Astrocyte (in vitro differentiated cells and primary cell): ENCODE data around the gene CDX2.

ENCODE experiments used
- EZH2 ChIP-seq: IDR thresholded peaks from 2 replicates; pipeline ENCODE4 v1.6.1; 2012; ENCODE audit warnings: mild to moderate bottlenecking, low read length, inconsistent platforms; ENCODE audit not compliant: insufficient read depth
- TF ChIP-seq, protein P1 (sequence below): IDR thresholded peaks from 2 replicates; pipeline ENCODE4 v1.5.1; 2011; ENCODE audit warnings: low read depth, mild to moderate bottlenecking, inconsistent platforms, low read length, moderate library complexity; ENCODE audit not compliant: insufficient read depth

- TF ChIP-seq, protein P1, sequence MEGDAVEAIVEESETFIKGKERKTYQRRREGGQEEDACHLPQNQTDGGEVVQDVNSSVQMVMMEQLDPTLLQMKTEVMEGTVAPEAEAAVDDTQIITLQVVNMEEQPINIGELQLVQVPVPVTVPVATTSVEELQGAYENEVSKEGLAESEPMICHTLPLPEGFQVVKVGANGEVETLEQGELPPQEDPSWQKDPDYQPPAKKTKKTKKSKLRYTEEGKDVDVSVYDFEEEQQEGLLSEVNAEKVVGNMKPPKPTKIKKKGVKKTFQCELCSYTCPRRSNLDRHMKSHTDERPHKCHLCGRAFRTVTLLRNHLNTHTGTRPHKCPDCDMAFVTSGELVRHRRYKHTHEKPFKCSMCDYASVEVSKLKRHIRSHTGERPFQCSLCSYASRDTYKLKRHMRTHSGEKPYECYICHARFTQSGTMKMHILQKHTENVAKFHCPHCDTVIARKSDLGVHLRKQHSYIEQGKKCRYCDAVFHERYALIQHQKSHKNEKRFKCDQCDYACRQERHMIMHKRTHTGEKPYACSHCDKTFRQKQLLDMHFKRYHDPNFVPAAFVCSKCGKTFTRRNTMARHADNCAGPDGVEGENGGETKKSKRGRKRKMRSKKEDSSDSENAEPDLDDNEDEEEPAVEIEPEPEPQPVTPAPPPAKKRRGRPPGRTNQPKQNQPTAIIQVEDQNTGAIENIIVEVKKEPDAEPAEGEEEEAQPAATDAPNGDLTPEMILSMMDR, result no peak
- no peak for TF ChIP-seq EZH2
Measured at GRCh38 chr13:27982361-27982760, 13.2 kb upstream of the CDX2 start.
